Measurements from ENCODE around the gene TBC1D4. TPM values are rescaled to one million over a fixed set of nuclear protein-coding genes. Genes with fewer than 3 reads are reported as not detected.

Gene TBC1D4
- total and polyA plus RNA-seq, 8 donors: 16.6 to 31.7 (median 26.8) TPM

- intact Hi-C loops (cut with DNase I): no loop called here
- H3K36me3 ChIP-seq: no peaks in the 10 kb centered on the region
- no peaks in the 10 kb centered on the region for H3K4me1 ChIP-seq
- DNase-seq (no peak), ATAC-seq (no peak)
- no peak overlapping the region for H3K4me3 ChIP-seq
- no peaks in the 10 kb centered on the region for H3K27me3 ChIP-seq
- H3K27ac ChIP-seq: peak overlapping the region in 1 of 2 donors; percentile 20
- TF ChIP-seq CTCF (IDR thresholded peaks at IDR 0.05): no peak
- H3K9me3 ChIP-seq: no peaks in the 10 kb centered on the region
Observed at GRCh38 chr13:75468098-75468497, 13.9 kb downstream of the TBC1D4 start.

GRCh38 chr13:75467040-75467728, 14.8 kb downstream of the TBC1D4 start:
- intact Hi-C loops (cut with DNase I): no loop called here
- no peaks in the 10 kb centered on the region for H3K36me3 ChIP-seq

GRCh38 chr13:75465236-75465635, 16.7 kb downstream of the TBC1D4 start:
- Histone ChIP-seq H3K27ac (no peak overlapping the region), H3K27me3 (no peaks in the 10 kb centered on the region), H3K9me3 (no peaks in the 10 kb centered on the region), H3K4me1 (no peaks in the 10 kb centered on the region), H3K36me3 (no peaks in the 10 kb centered on the region), H3K4me3 (no peak overlapping the region)
- no peak for DNase-seq
- intact Hi-C loops (cut with DNase I): no loop called here
- no peak for ATAC-seq
- no peak for TF ChIP-seq CTCF (IDR thresholded peaks at IDR 0.05)

More at GRCh38 chr13:75467040-75467728, 14.8 kb downstream of the TBC1D4 start:
- no peaks in the 10 kb centered on the region for H3K4me1 ChIP-seq
- H3K4me3 ChIP-seq: no peak overlapping the region
- ATAC-seq: no peak
- no peaks in the 10 kb centered on the region for H3K9me3 ChIP-seq
- DNase-seq: no peak
- no peaks in the 10 kb centered on the region for H3K27me3 ChIP-seq
- TF ChIP-seq CTCF (IDR thresholded peaks at IDR 0.05): no peak
- H3K27ac ChIP-seq: peak overlapping the region in 1 of 2 donors; percentile 20

- Histone ChIP-seq H3K27me3 (no peaks in the 10 kb centered on the region), H3K36me3 (no peaks in the 10 kb centered on the region), H3K4me3 (no peak overlapping the region), H3K4me1 (no peaks in the 10 kb centered on the region), H3K27ac (no peak overlapping the region), H3K9me3 (no peaks in the 10 kb centered on the region)
- TF ChIP-seq CTCF (IDR thresholded peaks at IDR 0.05): no peak
- ATAC-seq (no peak), DNase-seq (no peak)
- intact Hi-C loops (cut with DNase I): no loop called here
Observed at GRCh38 chr13:75461314-75461713, 20.7 kb downstream of the TBC1D4 start.

GRCh38 chr13:75460644-75461043, 21.3 kb downstream of the TBC1D4 start:
- Histone ChIP-seq H3K36me3 (no peaks in the 10 kb centered on the region), H3K27ac (no peak overlapping the region), H3K4me3 (no peak overlapping the region), H3K27me3 (no peaks in the 10 kb centered on the region), H3K9me3 (no peaks in the 10 kb centered on the region), H3K4me1 (no peaks in the 10 kb centered on the region)
- DNase-seq: no peak
- intact Hi-C loops (cut with DNase I): no loop called here
- TF ChIP-seq CTCF (IDR thresholded peaks at IDR 0.05): no peak
- no peak for ATAC-seq

Measured in left lung (tissue), 10 donors.